GM12875 (cell line): ENCODE results near the gene CEP152.
"Not testable (repeated sequence)": the region's sequence is repeated elsewhere in the genome, so short reads cannot be mapped to it uniquely, and the experiment has no call there.

Source experiments
- H3K4me3 ChIP-seq: one replicate; pipeline ENCODE4 v1.5.1; 2011; ENCODE audit warnings: low read depth, low read length, control low read depth
- CTCF ChIP-seq: IDR thresholded peaks from 2 replicates; pipeline ENCODE4 v1.5.1; 2011; ENCODE audit warnings: low read depth, mild to moderate bottlenecking, control low read depth, inconsistent platforms, low read length, moderate library complexity, borderline replicate concordance; ENCODE audit not compliant: insufficient read depth

Gene CEP152

GRCh38 chr15:48796930-48797329 is 13.9 kb downstream of the CEP152 start:
- no peak for TF ChIP-seq CTCF
- no peak overlapping the region for H3K4me3 ChIP-seq

- no peak for TF ChIP-seq CTCF
- H3K4me3 ChIP-seq = no peak overlapping the region
These were observed 14.3 kb downstream of the CEP152 start for GRCh38 chr15:48796521-48796920.

GRCh38 chr15:48795901-48796300 is 15.0 kb downstream of the CEP152 start:
- no peak for TF ChIP-seq CTCF
- no peak overlapping the region for H3K4me3 ChIP-seq

GRCh38 chr15:48794697-48795134 is 16.2 kb downstream of the CEP152 start:
- H3K4me3 ChIP-seq = no peak overlapping the region
- no peak for TF ChIP-seq CTCF

- H3K4me3 ChIP-seq = no peak overlapping the region
- TF ChIP-seq CTCF = no peak
These were observed 18.5 kb downstream of the CEP152 start for GRCh38 chr15:48792408-48792807.

GRCh38 chr15:48790466-48791115 is 20.3 kb downstream of the CEP152 start:
- not testable (repeated sequence) for H3K4me3 ChIP-seq

GRCh38 chr15:48785712-48786111 is 25.2 kb downstream of the CEP152 start:
- TF ChIP-seq CTCF = no peak
- no peak overlapping the region for H3K4me3 ChIP-seq

- TF ChIP-seq CTCF = no peak
- no peak overlapping the region for H3K4me3 ChIP-seq
These were observed 25.7 kb downstream of the CEP152 start for GRCh38 chr15:48785195-48785594.
